Heart left ventricle (tissue), 16 donors: Measurements from ENCODE around the gene FAM168A. TPM values are rescaled to one million over a fixed set of nuclear protein-coding genes. Genes with fewer than 3 reads are reported as not detected.
A peak's percentile ranks its signal among the peaks of the same experiment; 100 is the strongest.

ENCODE experiments used
- ATAC-seq, 4 donors: fragments of 200-7000 bp; cut with Tn5 transposase; one replicate each; pipeline ENCODE4 v1.9.1; 2020 to 2022; ENCODE audit warnings: moderate library complexity in 4 of 4, mild to moderate bottlenecking in 3 of 4, moderate number of reproducible peaks in 1 of 4
- DNase-seq, 5 donors: peaks; one replicate each; pipeline ENCODE4 v3.0.0-alpha.2; 2020
- H3K27ac ChIP-seq, 12 donors: fragments of 200-600 bp; sonication (generic) in 4 of 12; one replicate each; pipeline versions ENCODE4 v1.5.0 to v1.8.0; 2016 to 2022; ENCODE audit warnings: mild to moderate bottlenecking in 2 of 12
- H3K27me3 ChIP-seq, 9 donors: fragments of 200-600 bp; sonication (generic) in 2 of 9; one replicate each; pipeline versions ENCODE4 v1.5.1 to v1.8.0; 2016 to 2022; ENCODE audit warnings: mild to moderate bottlenecking in 3 of 9
- H3K36me3 ChIP-seq, 9 donors: fragments of 200-600 bp; sonication (generic) in 2 of 9; one replicate each; pipeline versions ENCODE4 v1.5.0 to v1.8.0; 2018 to 2022; ENCODE audit warnings: mild to moderate bottlenecking in 2 of 9
- H3K4me1 ChIP-seq, 12 donors: fragments of 200-600 bp; sonication (generic) in 4 of 12; one replicate each; pipeline versions ENCODE4 v1.5.0 to v1.8.0; 2016 to 2022; ENCODE audit warnings: mild to moderate bottlenecking in 3 of 12
- H3K4me3 ChIP-seq, 12 donors: fragments of 200-600 bp; sonication (generic) in 4 of 12; one replicate each; pipeline versions ENCODE4 v1.5.0 to v1.8.0; 2017 to 2022; ENCODE audit warnings: mild to moderate bottlenecking in 9 of 12, moderate library complexity in 4 of 12
- H3K9me3 ChIP-seq, 12 donors: fragments of 200-600 bp; sonication (generic) in 4 of 12; one replicate each; pipeline versions ENCODE4 v1.5.0 to v1.8.0; 2016 to 2022; ENCODE audit warnings: mild to moderate bottlenecking in 1 of 12
- CTCF ChIP-seq, 12 donors: fragments of 200-600 bp; sonication (generic) in 4 of 12; IDR thresholded peaks; one replicate each; pipeline versions ENCODE4 v1.5.0 to v1.8.0; 2018 to 2022; ENCODE audit warnings: antibody characterized with exemption in 12 of 12, mild to moderate bottlenecking in 5 of 12
- POLR2A ChIP-seq, 2 donors: fragments of 450-650 bp; IDR thresholded peaks; one replicate each; pipeline ENCODE4 v1.6.1; 2017; ENCODE audit warnings: antibody characterized with exemption in 2 of 2, mild to moderate bottlenecking in 2 of 2, moderate library complexity in 2 of 2
- WGBS, 4 donors: extraction: QIAGEN DNeasy Blood & Tissue Kit in 2 of 4; methylation state at CpG; one replicate each; pipeline versions ENCODE4 v1.1.5 to v1.1.7; 2013 to 2018; 5-methylcytosine and 5-hydroxymethylcytosine counted together
- intact Hi-C, 10 donors: fragments of 100-400 bp; cut with DNase I; formaldehyde crosslinking; loops; one replicate each; pipeline versions ENCODE4 v1.11.1 to v1.14.2; 2022
- polyA plus RNA-seq, 2 donors: library from polyadenylated mRNA; stranded (reverse); fragments of 200-250 nt; gene quantifications; one replicate each; pipeline ENCODE4 v1.2.3, GENCODE V29; 2013
- total RNA-seq, 9 donors: library from RNA; depleted of rRNA in 2 of 9; stranded (reverse); fragments of >200 nt in 2 of 9; fragmentation: NEBNext Ultra II Directional in 3 of 9; extraction: Animal tissue kit (Norgen Biotek cat#: 25700) in 3 of 9; gene quantifications; one replicate each; pipeline versions ENCODE4 v1.1.0 to v1.2.4, GENCODE V29; 2016 to 2023
- donor health status: ischemic (EF 13 %, LVEDD 7.1; RV severe dilation, severe dysfunction).
- donor health status: healthy with polysubstance abuse.
- donor health status: DM: no; HTN: yes; CAD: no.
- donor health status: DM: no; HTN: no; CAD: no.
- donor health status: ischemic (EF 25% LVEDD 6.9; RV normal size, moderate dysfunction).
- donor health status: ischemic (EF 25% LVEDD 5.7; RV mildly dilated, moderate dysfunction).
- donor health status: healthy.
- donor health status: DM: yes; HTN: yes; CAD: no.
- donor health status: ischemic (EF 35%, LVEDD 5.7; RV mildly dilated, moderate dysfunction).
- donor health status: nonischemic (EF 11% LVEDD 7.7; RV severe dilation, severe dysfunction).
- donor health status: DM: yes; HTN: yes; CAD: no.
- donor health status: PGD.
- donor health status: ischemic (EF 29% LVEDD 5.4; RV normal size, mild dysfunction).
- donor health status: nonischemic (EF 23%, LVEDD 6.1; RV moderate dilation, normal function).

FAM168A gene
- total and polyA plus RNA-seq, 11 donors: 9.0 to 39.1 (median 27.8) TPM

- intact Hi-C loops: no loop called here
- 92 to 96% (median 94%) methylated on average over 8 of the region's 8 CpGs for WGBS, 4 donors
- no peaks in the 10 kb centered on the region for H3K27me3 ChIP-seq
- no peaks in the 10 kb centered on the region for H3K9me3 ChIP-seq
- TF ChIP-seq POLR2A (IDR thresholded peaks at IDR 0.05): no peak
- TF ChIP-seq CTCF (IDR thresholded peaks at IDR 0.05): peak in 1 of 12 donors; percentile 2
- H3K4me1 ChIP-seq: peaks cover 0 to 30% (median 10%) of the 10 kb centered on the region in 12 donors
- peaks cover 9 to 99% (median 93%) of the 10 kb centered on the region in 9 donors for H3K36me3 ChIP-seq
- H3K4me3 ChIP-seq: no peak overlapping the region
- DNase-seq: no peak
- no peak for ATAC-seq
- H3K27ac ChIP-seq: peak overlapping the region in 2 of 12 donors; percentile 30 to 60
Measured at GRCh38 chr11:73360743-73361369, 237.1 kb downstream of the FAM168A start.

- intact Hi-C loops: no loop called here
- ATAC-seq (peak; percentile 5 to 23 (median 8)), DNase-seq (no peak)
- Histone ChIP-seq H3K36me3 (peaks cover 6 to 99% (median 91%) of the 10 kb centered on the region in 9 donors), H3K27ac (peak overlapping the region in 11 of 12 donors; percentile 5 to 61 (median 47)), H3K9me3 (no peaks in the 10 kb centered on the region), H3K27me3 (no peaks in the 10 kb centered on the region), H3K4me3 (peak overlapping the region in 1 of 12 donors; percentile 15), H3K4me1 (peaks cover 0 to 25% (median 6%) of the 10 kb centered on the region in 12 donors)
- peak in 5 of 12 donors; percentile 6 to 31 (median 19) for TF ChIP-seq CTCF (IDR thresholded peaks at IDR 0.05)
- no peak for TF ChIP-seq POLR2A (IDR thresholded peaks at IDR 0.05)
- 75 to 83% (median 81%) methylated on average over 12 to 19 of the region's 19 CpGs for WGBS, 4 donors
Measured at GRCh38 chr11:73359930-73360742, 237.8 kb downstream of the FAM168A start.

GRCh38 chr11:73359341-73359740 lies 238.6 kb downstream of the FAM168A start:
- TF ChIP-seq CTCF (IDR thresholded peaks at IDR 0.05) (no peak), POLR2A (IDR thresholded peaks at IDR 0.05) (no peak)
- intact Hi-C loops: no loop called here
- peak overlapping the region in 11 of 12 donors; percentile 19 to 61 (median 47) for H3K27ac ChIP-seq
- H3K4me3 ChIP-seq: peak overlapping the region in 2 of 12 donors; percentile 11 to 15
- peak; percentile 65 to 83 (median 81) for DNase-seq
- H3K9me3 ChIP-seq: no peaks in the 10 kb centered on the region
- H3K36me3 ChIP-seq: peaks cover 6 to 98% (median 83%) of the 10 kb centered on the region in 9 donors
- WGBS, 4 donors: 64 to 78% (median 67%) methylated on average over 8 to 11 of the region's 11 CpGs
- ATAC-seq: peak; percentile 40 to 76 (median 58)
- H3K27me3 ChIP-seq: no peaks in the 10 kb centered on the region
- H3K4me1 ChIP-seq: peaks cover 0 to 25% (median 6%) of the 10 kb centered on the region in 12 donors

GRCh38 chr11:73358071-73358470 lies 239.8 kb downstream of the FAM168A start:
- WGBS, 4 donors: 63 to 80% (median 78%) methylated on average over 5 of the region's 5 CpGs
- ATAC-seq: no peak
- Histone ChIP-seq H3K36me3 (peaks cover 6 to 97% (median 81%) of the 10 kb centered on the region in 9 donors), H3K4me1 (peaks cover 0 to 25% (median 6%) of the 10 kb centered on the region in 12 donors), H3K27me3 (no peaks in the 10 kb centered on the region), H3K27ac (no peak overlapping the region), H3K4me3 (no peak overlapping the region), H3K9me3 (no peaks in the 10 kb centered on the region)
- intact Hi-C loops: no loop called here
- TF ChIP-seq POLR2A (IDR thresholded peaks at IDR 0.05): no peak
- no peak for TF ChIP-seq CTCF (IDR thresholded peaks at IDR 0.05)
- DNase-seq: no peak
